ENCODE results near the gene DHX32. TPM values are rescaled to one million over a fixed set of nuclear protein-coding genes. Genes with fewer than 3 reads are reported as not detected.
A peak's percentile ranks its signal among the peaks of the same experiment; 100 is the strongest.

DHX32 gene
- polyA plus RNA-seq, 3 donors: 25.4 to 27.4 (median 25.9) TPM

- no peak for DNase-seq (ENCODE audit: low read depth in 3 of 3, low spot score in 2 of 3)
Observed at GRCh38 chr10:125850766-125851731, 30.0 kb downstream of the DHX32 start.

GRCh38 chr10:125849448-125849847 lies 31.6 kb downstream of the DHX32 start:
- no peak for DNase-seq (ENCODE audit: low read depth in 3 of 3, low spot score in 2 of 3)

- no peak for DNase-seq (ENCODE audit: low read depth in 3 of 3, low spot score in 2 of 3)
Observed at GRCh38 chr10:125848857-125849256, 32.2 kb downstream of the DHX32 start.

- DNase-seq (ENCODE audit: low read depth in 3 of 3, low spot score in 2 of 3): no peak
Observed at GRCh38 chr10:125848371-125848770, 32.7 kb downstream of the DHX32 start.

GRCh38 chr10:125846894-125847293 lies 34.2 kb downstream of the DHX32 start:
- DNase-seq (ENCODE audit: low read depth in 3 of 3, low spot score in 2 of 3): no peak

GRCh38 chr10:125845617-125846016 lies 35.5 kb downstream of the DHX32 start:
- DNase-seq (ENCODE audit: low read depth in 3 of 3, low spot score in 2 of 3): no peak

- DNase-seq (ENCODE audit: low read depth in 3 of 3, low spot score in 2 of 3): no peak
Observed at GRCh38 chr10:125844751-125845221, 36.3 kb downstream of the DHX32 start.

- DNase-seq (ENCODE audit: low read depth in 3 of 3, low spot score in 2 of 3): no peak
Observed at GRCh38 chr10:125843603-125844329, 37.3 kb downstream of the DHX32 start.

- no peak for DNase-seq (ENCODE audit: low read depth in 3 of 3, low spot score in 2 of 3)
Observed at GRCh38 chr10:125840955-125841354, 40.1 kb downstream of the DHX32 start.

GRCh38 chr10:125840406-125840805 lies 40.7 kb downstream of the DHX32 start:
- no peak for DNase-seq (ENCODE audit: low read depth in 3 of 3, low spot score in 2 of 3)

GRCh38 chr10:125838802-125839575 lies 42.1 kb downstream of the DHX32 start:
- DNase-seq (ENCODE audit: low read depth in 3 of 3, low spot score in 2 of 3): no peak

GRCh38 chr10:125836746-125837145 lies 44.3 kb downstream of the DHX32 start:
- no peak for DNase-seq (ENCODE audit: low read depth in 3 of 3, low spot score in 2 of 3)

GRCh38 chr10:125828311-125828710 lies 52.8 kb downstream of the DHX32 start:
- no peak for DNase-seq (ENCODE audit: low read depth in 3 of 3, low spot score in 2 of 3)

GRCh38 chr10:125827133-125827532 lies 54.0 kb downstream of the DHX32 start:
- DNase-seq (ENCODE audit: low read depth in 3 of 3, low spot score in 2 of 3): no peak

- DNase-seq (ENCODE audit: low read depth in 3 of 3, low spot score in 2 of 3): no peak
Observed at GRCh38 chr10:125824736-125825135, 56.4 kb downstream of the DHX32 start.

- no peak for DNase-seq (ENCODE audit: low read depth in 3 of 3, low spot score in 2 of 3)
Observed at GRCh38 chr10:125823663-125824251, 57.3 kb downstream of the DHX32 start.

GRCh38 chr10:125822878-125823662 lies 58.0 kb downstream of the DHX32 start, which contains the start of the genes BCCIP and UROS:
Gene BCCIP, plus strand, starts transcription at chr10:125823546. Its CDS starts 12 bp downstream, at chr10:125823558.
Gene UROS, minus strand, starts transcription at chr10:125823258. Its CDS starts 6,759 bp downstream, at chr10:125816499.
- DNase-seq (ENCODE audit: low read depth in 3 of 3, low spot score in 2 of 3): peak; percentile 84 to 94 (median 86)

GRCh38 chr10:125820701-125821100 lies 60.4 kb downstream of the DHX32 start:
- DNase-seq (ENCODE audit: low read depth in 3 of 3, low spot score in 2 of 3): no peak

GRCh38 chr10:125817337-125817946 lies 63.6 kb downstream of the DHX32 start:
- no peak for DNase-seq (ENCODE audit: low read depth in 3 of 3, low spot score in 2 of 3)
